ENCODE results near the gene PPP2R3C. TPM values are rescaled to one million over a fixed set of nuclear protein-coding genes. Genes with fewer than 3 reads are reported as not detected.
"Not testable (repeated sequence)": the region's sequence is repeated elsewhere in the genome, so short reads cannot be mapped to it uniquely, and the experiment has no call there.

Gene PPP2R3C
- total RNA-seq, 1 donor from 2014 or later: 47.1 TPM

DNA sequence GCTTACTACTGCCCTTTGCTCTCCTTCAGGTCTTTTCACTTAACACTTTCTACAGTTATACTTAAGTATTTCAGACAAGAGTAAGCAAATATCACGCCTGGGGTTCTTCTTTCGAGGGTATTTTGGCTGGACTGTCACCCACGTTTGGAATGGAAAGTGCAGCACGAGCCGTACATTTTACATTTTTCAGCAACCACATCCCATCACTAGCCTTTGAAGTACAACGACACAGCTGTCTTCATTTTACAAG is 76.1 kb downstream of the PPP2R3C start:
- H3K36me3 Mint-ChIP-seq (ENCODE audit: insufficient read depth): no peaks in the 10 kb centered on the region
- peak overlapping the region; percentile 95 for H3K4me3 Mint-ChIP-seq (ENCODE audit: low read depth)
- peak overlapping the region; percentile 97 for H3K27ac Mint-ChIP-seq
- TF ChIP-seq, protein P1, sequence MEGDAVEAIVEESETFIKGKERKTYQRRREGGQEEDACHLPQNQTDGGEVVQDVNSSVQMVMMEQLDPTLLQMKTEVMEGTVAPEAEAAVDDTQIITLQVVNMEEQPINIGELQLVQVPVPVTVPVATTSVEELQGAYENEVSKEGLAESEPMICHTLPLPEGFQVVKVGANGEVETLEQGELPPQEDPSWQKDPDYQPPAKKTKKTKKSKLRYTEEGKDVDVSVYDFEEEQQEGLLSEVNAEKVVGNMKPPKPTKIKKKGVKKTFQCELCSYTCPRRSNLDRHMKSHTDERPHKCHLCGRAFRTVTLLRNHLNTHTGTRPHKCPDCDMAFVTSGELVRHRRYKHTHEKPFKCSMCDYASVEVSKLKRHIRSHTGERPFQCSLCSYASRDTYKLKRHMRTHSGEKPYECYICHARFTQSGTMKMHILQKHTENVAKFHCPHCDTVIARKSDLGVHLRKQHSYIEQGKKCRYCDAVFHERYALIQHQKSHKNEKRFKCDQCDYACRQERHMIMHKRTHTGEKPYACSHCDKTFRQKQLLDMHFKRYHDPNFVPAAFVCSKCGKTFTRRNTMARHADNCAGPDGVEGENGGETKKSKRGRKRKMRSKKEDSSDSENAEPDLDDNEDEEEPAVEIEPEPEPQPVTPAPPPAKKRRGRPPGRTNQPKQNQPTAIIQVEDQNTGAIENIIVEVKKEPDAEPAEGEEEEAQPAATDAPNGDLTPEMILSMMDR (IDR thresholded peaks at IDR 0.05; ENCODE audit: unreplicated experiment): no peak
- DNase-seq (ENCODE audit: low spot score, unreplicated experiment): no peak
- H3K27me3 Mint-ChIP-seq: no peaks in the 10 kb centered on the region
- no peaks in the 10 kb centered on the region for H3K9me3 Mint-ChIP-seq (ENCODE audit: low read depth)
- peaks cover 17% of the 10 kb centered on the region for H3K4me1 Mint-ChIP-seq (ENCODE audit: low read depth)

- Mint-ChIP-seq H3K27me3 (no peaks in the 10 kb centered on the region), H3K9me3 (ENCODE audit: low read depth) (no peaks in the 10 kb centered on the region), H3K4me1 (ENCODE audit: low read depth) (peaks cover 17% of the 10 kb centered on the region), H3K36me3 (ENCODE audit: insufficient read depth) (no peaks in the 10 kb centered on the region), H3K27ac (peak overlapping the region; percentile 97), H3K4me3 (ENCODE audit: low read depth) (peak overlapping the region; percentile 95)
- no peak for DNase-seq (ENCODE audit: low spot score, unreplicated experiment)
- TF ChIP-seq, protein P1 (IDR thresholded peaks at IDR 0.05; ENCODE audit: unreplicated experiment): no peak
These were observed 76.6 kb downstream of the PPP2R3C start for GRCh38 chr14:35044939-35045797.

DNA sequence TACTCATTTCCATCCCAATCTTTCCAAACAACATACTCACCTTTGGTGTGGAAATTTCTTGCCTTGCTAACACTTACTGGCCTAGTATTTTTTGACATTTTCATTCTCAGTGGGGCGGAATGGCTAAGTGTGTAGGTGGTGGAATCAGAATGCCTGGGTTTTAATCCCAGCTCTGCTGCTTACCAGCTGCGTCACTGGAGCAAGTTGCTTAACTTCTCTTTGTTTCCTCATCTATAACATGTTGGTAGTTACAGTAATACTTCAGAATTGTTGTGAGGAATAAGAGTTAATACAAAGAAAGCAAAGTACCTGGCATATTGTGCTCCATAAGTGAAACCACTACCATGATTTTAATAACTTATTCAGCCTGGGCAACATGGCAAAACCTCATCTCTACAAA is 78.7 kb downstream of the PPP2R3C start:
- Mint-ChIP-seq H3K4me1 (ENCODE audit: low read depth) (peaks cover 15% of the 10 kb centered on the region), H3K36me3 (ENCODE audit: insufficient read depth) (no peaks in the 10 kb centered on the region), H3K4me3 (ENCODE audit: low read depth) (no peak overlapping the region), H3K27me3 (no peaks in the 10 kb centered on the region), H3K9me3 (ENCODE audit: low read depth) (no peaks in the 10 kb centered on the region), H3K27ac (no peak overlapping the region)
- TF ChIP-seq, protein P1 (IDR thresholded peaks at IDR 0.05; ENCODE audit: unreplicated experiment): no peak
- DNase-seq (ENCODE audit: low spot score, unreplicated experiment): no peak

- peaks cover 11% of the 10 kb centered on the region for H3K4me1 Mint-ChIP-seq (ENCODE audit: low read depth)
- no peaks in the 10 kb centered on the region for H3K9me3 Mint-ChIP-seq (ENCODE audit: low read depth)
- H3K36me3 Mint-ChIP-seq (ENCODE audit: insufficient read depth): no peaks in the 10 kb centered on the region
- H3K27ac Mint-ChIP-seq: no peak overlapping the region
- no peak overlapping the region for H3K4me3 Mint-ChIP-seq (ENCODE audit: low read depth)
- DNase-seq (ENCODE audit: low spot score, unreplicated experiment): no peak
- H3K27me3 Mint-ChIP-seq: no peaks in the 10 kb centered on the region
- TF ChIP-seq, protein P1 (IDR thresholded peaks at IDR 0.05; ENCODE audit: unreplicated experiment): no peak
These were observed 79.2 kb downstream of the PPP2R3C start for GRCh38 chr14:35042632-35043031.

GRCh38 chr14:35038312-35038711 is 83.5 kb downstream of the PPP2R3C start:
- peaks cover 20% of the 10 kb centered on the region for H3K36me3 Mint-ChIP-seq (ENCODE audit: insufficient read depth)
- not testable (repeated sequence) for H3K4me3 Mint-ChIP-seq (ENCODE audit: low read depth); H3K27ac Mint-ChIP-seq; H3K4me1 Mint-ChIP-seq (ENCODE audit: low read depth); H3K27me3 Mint-ChIP-seq; DNase-seq (ENCODE audit: low spot score, unreplicated experiment)
- H3K9me3 Mint-ChIP-seq (ENCODE audit: low read depth): peaks cover 15% of the 10 kb centered on the region

Other genes starting within 250 kb of the PPP2R3C start
- gene BAZ1A, start 246.6 kb downstream of the PPP2R3C start, total RNA-seq: 41.2 and 42.8 TPM in 2 replicates
- 61.1 and 62.0 TPM in 2 replicates for gene SRP54, start 139.0 kb downstream of the PPP2R3C start, total RNA-seq
- 43.7 and 46.2 TPM in 2 replicates for gene FAM177A1, start 75.7 kb downstream of the PPP2R3C start, total RNA-seq
- 40.2 and 50.9 TPM in 2 replicates for gene PRORP, start 562 bp upstream of the PPP2R3C start, total RNA-seq
- gene PSMA6, start 170.4 kb upstream of the PPP2R3C start, total RNA-seq: 175 and 177 TPM in 2 replicates